Endometrial microvascular endothelial cells (primary cell): Measurements from ENCODE around the gene TSHR. TPM values are rescaled to one million over a fixed set of nuclear protein-coding genes. Genes with fewer than 3 reads are reported as not detected.
"Not testable (repeated sequence)": the region's sequence is repeated elsewhere in the genome, so short reads cannot be mapped to it uniquely, and the experiment has no call there.

ENCODE experiments used
- in situ Hi-C: cut with HindIII; loops from 2 replicates; pipeline ENCODE4 v1.10.0; 2017; ENCODE audit warnings: low sequenced_read_pairs, low pct_unique_long_range_greater_than_20kb; ENCODE audit errors: inconsistent ontology term
- total RNA-seq: library from RNA; depleted of rRNA; stranded (reverse); fragments of >200 nt; gene quantifications from one replicate; pipeline ENCODE4 v1.2.3, GENCODE V29; 2015; ENCODE audit errors: inconsistent ontology term

TSHR gene
- total RNA-seq, 1 donor from 2014 or later: not detected

DNA sequence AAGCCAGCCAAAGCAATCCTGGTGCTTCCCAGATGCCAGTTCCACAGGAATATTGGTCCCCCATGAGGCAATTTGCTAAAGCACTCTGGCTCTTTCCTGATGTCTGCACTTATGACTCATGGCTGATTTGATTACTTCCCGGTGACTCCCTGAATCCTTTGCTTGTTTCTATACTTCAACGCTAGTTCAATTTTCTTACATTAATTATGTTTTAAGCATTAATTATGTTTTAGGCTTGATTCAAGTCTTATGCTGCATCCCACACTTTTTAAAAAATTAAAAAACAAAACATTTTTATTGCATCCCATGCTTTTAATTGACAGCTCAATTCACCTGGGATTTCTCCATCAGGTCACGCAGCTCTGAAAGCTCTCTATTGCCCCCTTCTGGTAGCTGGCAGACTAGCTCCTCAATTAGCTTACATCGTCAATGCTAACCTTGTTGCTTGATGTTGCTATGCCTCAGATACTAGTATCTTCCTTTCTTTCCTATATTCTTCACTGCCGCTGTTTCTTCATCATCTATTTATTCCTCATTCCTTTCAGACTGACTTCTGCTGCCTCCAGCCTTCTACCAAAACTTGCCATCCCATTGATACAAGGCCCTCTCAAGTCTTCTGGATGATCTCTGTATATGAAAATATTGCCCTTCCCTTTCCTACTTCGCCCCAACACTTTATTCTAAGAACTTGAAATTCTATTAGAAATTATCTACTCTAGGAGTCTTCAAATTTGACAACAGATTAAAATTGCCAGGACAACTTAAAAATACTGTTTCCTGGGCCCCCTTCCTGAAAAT, 32.0 kb downstream of the TSHR start:
- in situ Hi-C loops: no loop called here

DNA sequence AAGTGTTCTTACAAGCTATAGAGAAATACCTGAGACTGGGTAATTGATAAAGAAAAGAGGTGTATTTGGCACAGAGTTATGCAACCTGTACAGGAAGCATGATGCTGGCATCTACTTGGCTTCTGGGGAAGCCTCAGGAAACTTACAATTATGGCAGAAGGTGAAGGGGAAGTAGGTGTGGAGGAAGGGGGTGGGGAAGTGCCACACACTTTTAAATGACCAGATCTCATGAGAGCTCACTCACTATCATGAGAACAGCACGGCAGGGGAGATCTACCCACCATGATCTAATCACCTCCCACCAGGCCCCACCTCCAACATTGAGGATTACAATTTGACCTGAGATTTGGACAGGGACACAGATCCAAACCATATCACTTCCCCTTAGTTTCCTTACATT, 32.8 kb downstream of the TSHR start:
- in situ Hi-C loops: no loop called here

DNA sequence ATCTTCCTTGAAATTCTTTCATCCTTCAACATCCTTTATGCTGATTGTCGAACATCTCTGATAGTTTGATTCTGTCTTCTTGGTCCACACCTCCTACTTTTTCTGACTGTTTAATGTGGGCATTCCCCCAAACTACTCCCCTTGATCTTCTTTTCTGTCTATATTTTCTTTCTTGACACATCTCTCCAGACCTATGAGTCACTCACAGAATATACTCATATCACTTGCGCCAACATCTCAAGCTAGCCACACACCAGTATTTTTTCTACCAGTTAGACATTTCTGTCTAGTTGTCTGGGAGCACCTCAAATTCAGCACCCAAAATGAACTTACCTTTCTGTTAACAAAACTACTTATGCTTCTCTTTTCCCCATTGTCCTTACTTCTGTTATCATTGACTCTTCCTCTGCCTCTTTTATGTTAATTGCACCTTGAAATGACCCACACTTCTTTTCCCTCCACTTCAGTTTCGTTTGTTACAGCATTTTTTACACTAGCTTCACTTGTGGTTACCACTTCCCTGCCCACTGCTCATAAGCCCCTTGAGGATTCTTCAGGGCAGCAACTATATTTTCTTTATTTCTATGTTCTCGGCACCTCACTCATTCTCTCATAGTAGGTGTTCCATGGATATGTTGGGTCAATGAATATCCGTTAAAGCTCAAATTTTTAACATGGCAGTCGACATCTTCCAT, 33.5 kb downstream of the TSHR start:
- in situ Hi-C loops: no loop called here

DNA sequence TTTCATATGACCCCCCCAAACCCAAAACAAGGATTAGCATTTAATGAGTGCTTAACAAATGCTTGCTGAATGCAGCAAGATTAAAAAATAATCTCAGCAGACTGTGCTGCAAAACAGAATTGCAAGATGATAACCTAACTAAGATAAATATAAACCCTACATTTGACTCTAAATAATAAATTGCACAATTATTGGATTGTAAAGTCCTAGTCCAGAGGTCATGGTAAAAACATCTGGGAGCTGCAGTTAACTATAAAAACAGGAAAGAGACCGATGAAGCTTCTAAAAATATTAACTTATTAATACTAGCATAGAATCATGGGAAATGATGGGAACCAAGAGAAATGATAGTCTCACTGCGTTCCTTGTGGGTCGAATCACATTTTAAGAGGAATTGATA, 37.2 kb downstream of the TSHR start:
- in situ Hi-C loops: no loop called here

GRCh38 chr14:80996049-80996901, 40.9 kb downstream of the TSHR start:
- in situ Hi-C loops: no loop called here

GRCh38 chr14:81001447-81001846, 46.0 kb downstream of the TSHR start:
- in situ Hi-C loops: no loop called here

- in situ Hi-C loops: no loop called here
Observed at GRCh38 chr14:81004575-81004974, 49.2 kb downstream of the TSHR start.

DNA sequence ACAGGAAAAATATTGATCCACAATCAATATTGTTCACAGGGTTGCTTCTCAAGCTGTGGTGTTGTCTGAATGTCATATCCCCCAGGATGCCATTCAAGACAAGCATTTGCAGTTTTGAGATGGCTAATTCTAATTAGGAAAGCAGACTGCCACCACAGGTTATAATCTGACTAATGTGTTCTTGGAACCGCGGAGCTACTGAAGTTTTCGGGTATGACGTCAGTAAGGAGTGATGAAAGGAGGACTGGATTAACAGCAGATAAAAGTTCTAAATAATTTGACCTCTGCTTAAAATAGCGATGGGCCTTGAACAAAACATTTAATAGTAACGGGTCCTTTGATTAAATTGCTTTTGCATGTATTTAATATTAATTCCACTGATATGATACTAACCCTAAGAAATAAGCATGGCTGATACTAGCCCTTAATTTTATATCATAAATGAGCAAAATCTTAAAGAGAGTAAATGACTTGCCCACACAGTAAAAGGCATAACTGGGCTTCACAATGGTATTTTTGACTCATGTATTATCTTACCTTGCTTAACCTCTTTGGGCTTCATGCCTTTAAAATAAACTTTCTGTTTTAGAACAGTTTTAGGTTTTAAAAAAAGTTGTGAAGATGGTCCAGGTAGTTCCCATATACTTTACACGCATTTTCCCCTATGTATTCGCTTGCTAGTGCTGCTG, 50.3 kb downstream of the TSHR start:
- in situ Hi-C loops: no loop called here

- in situ Hi-C loops: no loop called here
Observed at GRCh38 chr14:81006266-81006665, 50.8 kb downstream of the TSHR start.

- in situ Hi-C loops: no loop called here
Observed at GRCh38 chr14:81007131-81007530, 51.7 kb downstream of the TSHR start.

- in situ Hi-C loops: no loop called here
Observed at GRCh38 chr14:81009346-81009745, 53.9 kb downstream of the TSHR start.

DNA sequence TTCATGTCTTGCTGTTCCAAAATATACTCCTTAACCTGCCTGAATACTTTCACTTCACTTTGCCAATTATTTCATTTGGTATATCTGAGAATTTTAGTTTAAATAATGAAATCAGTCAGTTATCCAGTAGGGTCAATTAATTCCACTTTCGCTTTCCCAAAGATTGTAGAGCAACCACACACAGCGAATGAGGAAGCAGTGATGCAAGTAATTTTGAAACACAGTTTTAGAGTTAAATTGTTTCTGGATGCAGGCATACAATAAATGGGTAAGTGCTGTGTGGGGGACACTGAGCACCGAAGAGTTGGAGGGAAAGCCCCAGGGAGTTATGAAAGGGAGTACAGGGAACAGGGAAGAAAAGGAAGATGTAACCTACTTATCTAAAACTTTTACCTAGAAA, 62.8 kb downstream of the TSHR start:
- in situ Hi-C loops: no loop called here

GRCh38 chr14:81018684-81019083, 63.3 kb downstream of the TSHR start:
- in situ Hi-C loops: no loop called here

DNA sequence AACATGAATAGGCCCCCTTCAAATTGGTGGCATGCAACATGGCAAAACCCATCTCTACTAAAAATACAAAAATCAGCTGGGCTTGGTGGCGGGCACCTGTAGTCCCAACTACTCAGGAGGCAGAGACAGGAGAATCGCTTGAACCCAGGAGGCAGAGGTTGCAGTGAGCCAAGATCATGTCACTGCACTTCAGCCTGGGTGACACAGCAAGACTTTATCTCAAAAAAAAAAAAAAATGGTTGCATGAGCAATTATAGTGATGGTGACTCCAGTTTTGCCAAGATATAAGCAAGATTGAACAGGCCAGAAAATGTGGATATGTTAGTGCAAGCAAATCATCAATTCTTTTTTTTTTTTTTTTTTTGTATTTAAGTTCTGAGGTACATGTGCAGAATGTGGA, 63.7 kb downstream of the TSHR start:
- in situ Hi-C loops: not testable (repeated sequence)

DNA sequence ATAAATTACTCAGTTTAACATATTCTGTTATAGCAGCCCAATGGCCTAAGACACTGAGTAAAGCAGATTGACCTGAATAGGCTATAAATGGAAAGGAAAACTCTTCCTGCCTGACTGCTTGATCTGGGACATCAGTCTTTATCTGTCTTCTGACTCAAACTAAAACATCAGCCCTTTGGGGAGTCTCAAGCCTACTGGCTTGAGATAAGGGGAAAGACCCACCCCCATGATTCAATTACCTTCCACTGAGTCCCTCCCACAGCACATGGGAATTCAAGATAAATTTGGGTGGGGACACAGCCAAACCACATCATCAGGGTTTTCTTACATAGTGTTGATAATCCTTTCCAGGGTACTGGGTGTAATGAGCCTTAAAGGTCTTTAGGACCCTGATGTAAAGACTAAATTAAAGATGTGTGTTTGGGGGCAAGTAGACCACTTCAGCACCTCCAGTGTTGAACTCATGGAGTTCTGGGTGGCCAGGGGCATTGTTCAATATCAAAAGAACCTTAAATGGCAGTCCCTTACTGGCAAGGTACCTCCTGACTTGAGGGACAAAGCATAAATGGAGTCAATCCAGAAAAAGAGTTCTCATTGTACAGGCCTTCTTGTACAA, 67.8 kb downstream of the TSHR start:
- in situ Hi-C loops: no loop called here

DNA sequence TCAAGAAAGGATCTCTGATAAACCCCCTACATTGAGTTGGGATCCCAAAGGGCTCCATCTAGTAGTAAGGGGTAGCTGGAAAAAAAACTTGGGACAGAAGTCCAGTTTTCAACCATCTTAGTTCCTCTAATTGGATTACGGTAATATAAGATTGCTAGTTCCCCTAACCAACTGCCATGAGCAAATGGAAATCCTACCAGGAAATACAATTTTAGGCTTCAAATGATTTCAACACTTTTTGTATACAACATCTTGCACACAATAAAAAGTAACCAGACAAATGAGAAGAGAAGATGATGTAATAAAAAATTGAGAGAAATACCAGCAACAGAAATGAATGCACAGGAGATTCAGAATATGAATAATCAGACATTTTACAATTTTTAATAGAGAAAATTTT, 73.0 kb downstream of the TSHR start:
- in situ Hi-C loops: no loop called here

DNA sequence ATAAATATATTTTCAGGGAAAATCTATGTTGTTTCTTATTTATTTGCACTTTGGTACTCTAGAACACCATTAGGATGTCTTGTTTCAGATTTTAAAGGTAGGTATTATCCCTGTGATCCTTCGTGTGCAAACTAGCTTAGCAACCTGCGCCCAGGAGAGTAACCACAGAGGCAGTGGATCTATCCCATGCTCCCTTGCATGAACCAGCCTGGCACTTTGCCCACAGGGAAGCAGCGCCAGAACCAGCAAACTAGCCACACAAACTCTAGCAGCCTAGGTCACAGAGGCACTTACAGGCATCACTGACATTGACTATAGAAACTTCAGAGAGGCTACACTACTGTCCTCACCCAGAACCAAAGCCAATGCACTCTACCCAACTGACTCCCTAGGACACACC, 76.1 kb downstream of the TSHR start:
- in situ Hi-C loops: no loop called here

- in situ Hi-C loops: no loop called here
Observed at GRCh38 chr14:81033698-81034240, 78.3 kb downstream of the TSHR start.
